GM12878 (cell line): ENCODE results near the gene EIF5A.

ENCODE experiments used
- CHD4 ChIP-seq: fragments of 200-600 bp; sonication (generic); IDR thresholded peaks from 2 replicates; pipeline ENCODE4 v1.6.1; 2016; ENCODE audit warnings: mild to moderate bottlenecking
- CTCF ChIP-seq, 3 experiments: IDR thresholded peaks in 2 of 3; conservative IDR thresholded peaks in 1 of 3; 2 replicates each; pipeline ENCODE4 v1.5.1; 2011; ENCODE audit warnings: low read depth in 3 of 3, low read length in 3 of 3, mild to moderate bottlenecking in 3 of 3, control low read depth in 2 of 3, moderate library complexity in 2 of 3, inconsistent platforms in 1 of 3, mixed read lengths in 1 of 3; ENCODE audit not compliant: control insufficient read depth in 2 of 3, insufficient read depth in 1 of 3; ENCODE audit errors: extremely low read depth in 1 of 3
- FOXK2 ChIP-seq: fragments of 450-650 bp; IDR thresholded peaks from 2 replicates; pipeline ENCODE4 v1.6.1; 2017; ENCODE audit warnings: mild to moderate bottlenecking, moderate library complexity
- POLR2A ChIP-seq: IDR thresholded peaks from 2 replicates; pipeline ENCODE4 v1.6.1; 2011; ENCODE audit warnings: low read depth, mild to moderate bottlenecking, low read length
- STAT1 ChIP-seq: fragments of 450-650 bp; conservative IDR thresholded peaks from 2 replicates; pipeline ENCODE4 v1.6.1; 2014; ENCODE audit warnings: antibody characterized with exemption, mild to moderate bottlenecking
- TF ChIP-seq, protein P1 (sequence below): IDR thresholded peaks from 2 replicates; pipeline ENCODE4 v1.6.1; 2012; ENCODE audit warnings: improper control_type of control experiment, low read depth, low read length; ENCODE audit not compliant: insufficient replicate concordance

DNA sequence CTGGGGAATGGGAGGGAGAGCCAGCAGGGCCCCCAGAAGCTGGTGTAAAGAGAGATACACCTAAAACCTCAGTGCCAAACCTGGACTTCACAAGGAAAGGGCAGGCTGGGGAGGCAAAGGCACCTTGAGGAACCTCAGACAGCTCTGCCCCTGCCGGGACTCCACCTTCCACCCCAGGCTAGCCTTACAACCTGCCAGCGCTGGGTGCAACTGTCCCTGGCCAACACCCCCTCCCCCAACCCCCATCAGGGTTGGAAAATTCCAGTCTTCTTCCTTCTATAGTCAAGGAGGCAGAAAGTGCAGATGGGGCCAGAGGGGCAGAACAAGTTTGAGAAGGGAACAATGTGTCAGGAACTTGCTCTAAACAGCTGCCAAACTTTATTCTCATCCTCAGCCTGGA is 15.2 kb upstream of the EIF5A start:
- TF ChIP-seq STAT1 (no peak), CHD4 (no peak), POLR2A (no peak), CTCF (IDR thresholded peaks at IDR 0.05 in 2 of 3, conservative IDR thresholded peaks at IDR 0.05 in 1 of 3; ENCODE audit: control insufficient read depth in 2 of 3, extremely low read depth in 1 of 3, insufficient read depth in 1 of 3, low read depth in 3 of 3, low read length in 3 of 3) (no peak), FOXK2 (no peak)
- TF ChIP-seq, protein P1, sequence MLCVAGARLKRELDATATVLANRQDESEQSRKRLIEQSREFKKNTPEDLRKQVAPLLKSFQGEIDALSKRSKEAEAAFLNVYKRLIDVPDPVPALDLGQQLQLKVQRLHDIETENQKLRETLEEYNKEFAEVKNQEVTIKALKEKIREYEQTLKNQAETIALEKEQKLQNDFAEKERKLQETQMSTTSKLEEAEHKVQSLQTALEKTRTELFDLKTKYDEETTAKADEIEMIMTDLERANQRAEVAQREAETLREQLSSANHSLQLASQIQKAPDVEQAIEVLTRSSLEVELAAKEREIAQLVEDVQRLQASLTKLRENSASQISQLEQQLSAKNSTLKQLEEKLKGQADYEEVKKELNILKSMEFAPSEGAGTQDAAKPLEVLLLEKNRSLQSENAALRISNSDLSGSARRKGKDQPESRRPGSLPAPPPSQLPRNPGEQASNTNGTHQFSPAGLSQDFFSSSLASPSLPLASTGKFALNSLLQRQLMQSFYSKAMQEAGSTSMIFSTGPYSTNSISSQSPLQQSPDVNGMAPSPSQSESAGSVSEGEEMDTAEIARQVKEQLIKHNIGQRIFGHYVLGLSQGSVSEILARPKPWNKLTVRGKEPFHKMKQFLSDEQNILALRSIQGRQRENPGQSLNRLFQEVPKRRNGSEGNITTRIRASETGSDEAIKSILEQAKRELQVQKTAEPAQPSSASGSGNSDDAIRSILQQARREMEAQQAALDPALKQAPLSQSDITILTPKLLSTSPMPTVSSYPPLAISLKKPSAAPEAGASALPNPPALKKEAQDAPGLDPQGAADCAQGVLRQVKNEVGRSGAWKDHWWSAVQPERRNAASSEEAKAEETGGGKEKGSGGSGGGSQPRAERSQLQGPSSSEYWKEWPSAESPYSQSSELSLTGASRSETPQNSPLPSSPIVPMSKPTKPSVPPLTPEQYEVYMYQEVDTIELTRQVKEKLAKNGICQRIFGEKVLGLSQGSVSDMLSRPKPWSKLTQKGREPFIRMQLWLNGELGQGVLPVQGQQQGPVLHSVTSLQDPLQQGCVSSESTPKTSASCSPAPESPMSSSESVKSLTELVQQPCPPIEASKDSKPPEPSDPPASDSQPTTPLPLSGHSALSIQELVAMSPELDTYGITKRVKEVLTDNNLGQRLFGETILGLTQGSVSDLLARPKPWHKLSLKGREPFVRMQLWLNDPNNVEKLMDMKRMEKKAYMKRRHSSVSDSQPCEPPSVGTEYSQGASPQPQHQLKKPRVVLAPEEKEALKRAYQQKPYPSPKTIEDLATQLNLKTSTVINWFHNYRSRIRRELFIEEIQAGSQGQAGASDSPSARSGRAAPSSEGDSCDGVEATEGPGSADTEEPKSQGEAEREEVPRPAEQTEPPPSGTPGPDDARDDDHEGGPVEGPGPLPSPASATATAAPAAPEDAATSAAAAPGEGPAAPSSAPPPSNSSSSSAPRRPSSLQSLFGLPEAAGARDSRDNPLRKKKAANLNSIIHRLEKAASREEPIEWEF = no peak
